GM20431 (cell line): ENCODE data around the gene TMEM94.

Source experiments
- in situ Hi-C: fragments of 300-500 bp; cut with MseI, MboI; formaldehyde crosslinking; loops from one replicate; pipeline ENCODE4 v1.15.0; 2020; ENCODE audit warnings: low sequenced_read_pairs; ENCODE audit not compliant: unreplicated experiment

Gene TMEM94

DNA sequence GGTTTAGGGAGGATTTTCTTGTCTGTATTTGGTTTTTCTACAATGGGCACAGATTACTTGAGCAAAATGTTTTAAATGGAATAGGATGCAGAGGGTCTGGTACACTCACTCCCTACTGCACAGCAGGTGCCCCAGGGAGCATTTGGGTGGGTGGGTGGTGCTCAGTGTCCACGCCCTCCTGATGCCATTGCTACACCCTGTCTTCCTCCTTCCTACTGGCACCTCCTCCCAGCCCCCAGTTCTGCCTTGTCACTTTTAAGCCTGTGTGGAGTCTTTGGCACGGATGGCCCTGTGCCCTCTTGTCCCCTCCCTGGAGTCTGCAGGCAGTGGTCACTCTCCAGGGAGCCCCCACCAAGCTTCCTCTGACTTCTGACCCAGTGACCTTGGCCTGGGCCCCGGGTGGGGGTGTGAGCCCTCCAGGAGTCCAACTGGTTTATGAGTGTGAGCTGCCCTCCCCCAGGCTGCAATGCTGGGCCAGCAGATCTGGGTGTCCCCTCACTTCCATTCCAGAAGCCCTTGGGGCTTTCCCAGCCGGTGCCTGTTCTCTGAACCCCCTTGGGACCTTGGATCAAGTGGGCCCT, 84.6 kb downstream of the TMEM94 start:
- in situ Hi-C loops, result no loop called here

DNA sequence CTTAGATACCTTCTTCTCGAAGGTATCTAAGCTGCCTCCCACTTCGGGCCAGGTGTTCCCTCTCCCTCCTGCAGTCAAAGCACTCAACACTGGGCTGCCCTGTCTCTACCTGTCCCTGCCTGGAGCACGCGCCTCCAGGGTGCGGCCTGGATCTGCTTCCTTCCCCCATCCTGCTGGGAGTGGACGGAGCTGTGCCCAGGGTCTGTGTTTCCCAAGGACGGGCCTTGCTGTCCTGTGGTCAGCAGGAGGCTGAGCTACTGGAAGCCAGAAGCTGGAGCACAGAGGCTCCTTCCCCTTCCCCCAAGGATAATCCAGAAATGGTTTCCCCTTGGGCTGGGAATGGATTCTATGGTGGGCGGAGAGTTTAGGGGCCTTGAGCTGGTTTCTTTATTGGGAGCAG, 85.8 kb downstream of the TMEM94 start:
- in situ Hi-C loops, result no loop called here

DNA sequence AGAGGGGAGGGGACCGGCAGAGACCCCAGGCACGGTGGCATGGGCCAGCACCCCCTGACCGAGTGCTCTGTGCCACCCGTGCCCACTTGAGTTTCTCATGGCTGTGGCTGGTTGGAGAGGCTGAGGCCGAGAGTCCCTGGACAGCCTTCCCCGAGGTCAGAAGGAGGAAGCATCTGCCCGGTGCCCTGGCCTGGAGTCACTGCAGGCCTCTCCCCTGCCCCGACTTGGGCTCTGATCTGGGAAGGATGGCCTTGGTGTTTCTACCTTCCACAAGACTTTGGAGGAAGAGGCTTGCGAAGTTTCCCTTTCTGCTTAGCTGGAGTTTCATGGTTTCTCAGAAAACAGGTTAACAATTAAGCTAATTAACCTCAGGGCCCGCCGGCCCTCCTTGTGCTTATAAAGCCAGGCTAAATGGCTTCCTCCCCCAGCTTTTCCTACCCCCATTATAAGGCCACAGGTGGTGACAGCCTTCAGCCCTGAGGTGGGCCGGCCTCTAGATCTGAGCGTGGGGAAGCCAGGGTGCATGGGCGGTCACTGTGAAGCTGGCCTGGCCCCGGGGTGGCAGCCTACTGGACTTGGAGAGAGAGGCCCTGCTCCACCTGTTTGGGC, 86.4 kb downstream of the TMEM94 start:
- in situ Hi-C loops, result no loop called here

DNA sequence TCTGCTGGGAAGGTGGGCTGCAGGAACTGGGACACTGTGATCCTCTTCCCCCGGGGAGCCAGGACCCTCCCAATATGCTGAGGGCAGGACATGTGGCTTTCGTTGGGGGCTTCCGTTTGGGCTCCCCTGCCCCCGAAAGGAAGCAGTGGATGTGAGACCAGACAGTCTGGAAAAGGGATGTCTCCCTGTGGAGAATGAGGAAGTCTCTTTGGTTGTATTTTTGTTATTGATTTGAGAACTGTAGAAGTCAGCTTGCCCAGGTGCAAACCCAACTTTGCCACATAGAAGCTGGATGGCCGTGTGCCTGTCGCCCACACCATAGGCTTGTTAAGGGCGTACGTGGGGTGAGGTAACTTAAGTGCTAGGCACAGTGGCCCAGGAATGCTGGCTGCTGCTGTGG, 87.8 kb downstream of the TMEM94 start:
- in situ Hi-C loops, result no loop called here

DNA sequence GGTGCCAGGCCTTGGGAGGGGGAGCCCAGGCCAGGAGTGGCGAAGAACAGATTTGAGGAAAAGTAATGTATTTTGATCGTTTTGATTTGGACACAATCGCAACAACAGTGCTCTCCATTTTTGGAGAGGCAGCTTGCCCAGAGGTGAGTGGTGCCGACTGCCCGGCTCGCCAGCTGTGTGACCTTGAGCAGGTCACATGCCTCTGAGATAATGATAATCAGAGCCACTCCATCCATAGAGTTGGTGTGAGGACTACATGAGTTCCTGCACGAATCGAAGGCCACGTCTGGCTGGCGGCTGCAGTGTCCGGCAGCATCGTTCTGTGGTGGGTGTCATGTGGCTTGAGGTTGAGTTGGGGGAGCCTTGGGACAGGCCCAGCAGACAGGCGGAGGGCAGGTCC, 89.7 kb downstream of the TMEM94 start:
- in situ Hi-C loops, result no loop called here

DNA sequence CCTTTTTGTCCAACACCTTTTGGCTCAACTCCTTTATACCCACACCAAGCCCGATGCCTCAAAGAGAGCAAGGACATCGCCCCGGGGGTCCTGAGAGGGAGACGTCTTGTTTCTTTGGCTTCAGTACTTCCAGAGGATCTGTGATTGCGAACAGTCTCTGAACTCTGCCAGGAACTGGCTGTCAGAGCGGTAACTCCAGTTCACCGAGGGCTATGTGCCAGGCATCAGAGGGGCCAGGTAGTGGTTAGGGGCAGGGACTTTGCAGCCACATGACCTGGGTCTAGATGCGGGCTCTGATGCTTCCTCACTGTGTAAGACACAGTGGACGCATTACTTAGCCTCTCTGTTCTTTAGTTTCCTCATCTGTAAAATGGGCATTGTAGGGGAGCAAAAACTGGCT, 90.7 kb downstream of the TMEM94 start:
- in situ Hi-C loops, result no loop called here

DNA sequence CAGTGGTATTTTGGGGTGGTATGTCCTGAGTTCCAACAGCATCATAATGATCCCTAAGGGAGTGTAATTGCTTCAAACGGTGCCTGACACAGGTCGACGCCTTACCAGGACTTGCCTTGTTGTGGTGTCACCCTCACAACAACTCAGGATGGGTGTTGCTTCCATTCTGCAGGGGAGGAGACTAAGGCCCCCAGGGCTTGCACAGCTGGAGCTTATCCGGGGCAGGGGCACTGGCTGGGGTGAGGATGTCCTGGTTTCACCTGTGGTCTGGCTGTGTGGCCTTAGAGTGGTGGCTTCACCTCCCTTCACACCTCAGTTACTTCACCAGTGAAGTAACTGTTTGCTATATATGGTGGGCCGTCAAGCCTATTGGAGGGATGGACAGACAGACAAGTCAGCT, 92.4 kb downstream of the TMEM94 start:
- in situ Hi-C loops, result no loop called here
